ENCODE measurements around the gene ZNF692.

The ZNF692 gene

GRCh38 chr1:248852481-248853405 lies 6.1 kb downstream of the ZNF692 start:
- TF ChIP-seq CREB1 (IDR thresholded peaks at IDR 0.05; ENCODE audit: low read depth) = no peak
- no peak for TF ChIP-seq EP300 (IDR thresholded peaks at IDR 0.05; ENCODE audit: borderline replicate concordance)
- TF ChIP-seq, protein P1, sequence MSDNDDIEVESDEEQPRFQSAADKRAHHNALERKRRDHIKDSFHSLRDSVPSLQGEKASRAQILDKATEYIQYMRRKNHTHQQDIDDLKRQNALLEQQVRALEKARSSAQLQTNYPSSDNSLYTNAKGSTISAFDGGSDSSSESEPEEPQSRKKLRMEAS (IDR thresholded peaks at IDR 0.05) = no peak
- no peak for TF ChIP-seq RAD21 (IDR thresholded peaks at IDR 0.05; ENCODE audit: low read depth)
- TF ChIP-seq NFIC (IDR thresholded peaks at IDR 0.05) = no peak
- TF ChIP-seq TAF1 (IDR thresholded peaks at IDR 0.05; ENCODE audit: low read depth) = no peak
- TF ChIP-seq USF1 (IDR thresholded peaks at IDR 0.05) = no peak
- no peak for TF ChIP-seq TCF12 (IDR thresholded peaks at IDR 0.05; ENCODE audit: low read depth)
- TF ChIP-seq EGR1 (IDR thresholded peaks at IDR 0.05) = no peak
- no peak for TF ChIP-seq CEBPB (IDR thresholded peaks at IDR 0.05)
- no peak for TF ChIP-seq YY1 (IDR thresholded peaks at IDR 0.05; ENCODE audit: low read depth)
- no peak for TF ChIP-seq FOXM1 (IDR thresholded peaks at IDR 0.05; ENCODE audit: borderline replicate concordance, low read depth)
- TF ChIP-seq TEAD4 (IDR thresholded peaks at IDR 0.05) = no peak
- TF ChIP-seq ZBTB7A (IDR thresholded peaks at IDR 0.05; ENCODE audit: low read depth) = no peak
- TF ChIP-seq REST (IDR thresholded peaks at IDR 0.05; ENCODE audit: low read depth) = no peak

- TF ChIP-seq EGR1 (IDR thresholded peaks at IDR 0.05) (no peak), CREB1 (IDR thresholded peaks at IDR 0.05; ENCODE audit: low read depth) (no peak), TEAD4 (IDR thresholded peaks at IDR 0.05) (no peak), REST (IDR thresholded peaks at IDR 0.05; ENCODE audit: low read depth) (no peak), EP300 (IDR thresholded peaks at IDR 0.05; ENCODE audit: borderline replicate concordance) (no peak), USF1 (IDR thresholded peaks at IDR 0.05) (no peak), TCF12 (IDR thresholded peaks at IDR 0.05; ENCODE audit: low read depth) (no peak), YY1 (IDR thresholded peaks at IDR 0.05; ENCODE audit: low read depth) (no peak), TAF1 (IDR thresholded peaks at IDR 0.05; ENCODE audit: low read depth) (no peak)
These were observed 7.5 kb downstream of the ZNF692 start for GRCh38 chr1:248851390-248851789.

DNA sequence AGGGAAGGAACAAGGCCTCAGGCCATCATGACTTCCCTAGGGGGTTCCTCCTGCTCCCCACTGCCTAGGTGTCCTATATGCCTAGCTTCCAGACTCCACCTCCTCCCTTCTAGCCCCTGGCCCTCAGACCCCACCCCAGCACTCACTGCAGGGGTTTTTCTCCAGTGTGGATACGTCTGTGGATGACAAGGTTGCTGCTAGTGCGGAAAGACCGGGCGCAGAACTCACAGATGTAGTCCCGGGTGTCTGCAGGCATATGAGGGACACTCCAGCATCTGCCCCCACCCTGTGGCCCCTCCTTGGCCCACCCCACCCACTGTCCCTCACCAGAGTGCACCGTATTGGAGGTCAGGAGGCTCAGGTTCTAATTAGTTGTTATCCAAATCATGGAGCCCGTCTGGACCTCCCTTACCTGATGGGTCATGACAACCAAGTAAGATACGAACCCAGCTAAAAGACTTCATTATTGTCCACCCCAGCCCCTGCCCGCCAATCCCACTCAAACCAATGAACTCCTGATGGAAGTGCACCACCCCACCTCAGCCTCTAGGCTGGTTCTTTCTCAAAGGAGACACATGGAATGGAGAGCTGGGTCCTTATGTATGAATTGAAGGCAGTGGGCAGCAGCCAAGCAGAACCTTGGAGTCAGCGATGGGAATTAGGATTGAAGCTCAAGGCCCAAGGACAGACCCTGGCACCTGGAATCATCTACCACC lies 8.2 kb downstream of the ZNF692 start:
- TF ChIP-seq TAF1 (IDR thresholded peaks at IDR 0.05; ENCODE audit: low read depth) (0 out of 2 replicates have a peak, but pooled peaks have one; percentile 14), TCF12 (IDR thresholded peaks at IDR 0.05; ENCODE audit: low read depth) (no peak), CREB1 (IDR thresholded peaks at IDR 0.05; ENCODE audit: low read depth) (no peak)

DNA sequence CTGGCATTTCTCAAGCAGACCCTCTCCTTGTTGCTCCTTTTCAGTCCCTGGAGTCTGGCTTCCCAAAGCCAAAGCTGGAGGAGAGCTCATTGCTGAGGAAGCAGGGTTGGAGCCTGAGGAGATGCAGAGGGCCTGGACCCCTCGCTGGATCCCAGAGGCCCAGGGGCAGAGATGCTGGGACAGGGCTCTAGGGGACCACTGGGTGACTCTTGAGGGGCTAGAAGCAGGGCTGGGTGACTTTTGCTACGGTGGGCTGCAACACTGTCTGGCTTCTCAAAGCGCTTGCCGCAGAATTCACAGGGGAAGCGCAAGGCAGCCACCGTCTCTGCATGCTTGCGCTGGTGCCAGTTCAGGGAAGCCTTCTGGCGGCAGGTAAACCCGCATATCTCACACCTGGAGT lies 8.8 kb downstream of the ZNF692 start:
- no peak for TF ChIP-seq NFIC (IDR thresholded peaks at IDR 0.05)
- no peak for TF ChIP-seq REST (IDR thresholded peaks at IDR 0.05; ENCODE audit: low read depth)
- TF ChIP-seq TAF1 (IDR thresholded peaks at IDR 0.05; ENCODE audit: low read depth) = no peak
- no peak for TF ChIP-seq CREB1 (IDR thresholded peaks at IDR 0.05; ENCODE audit: low read depth)
- no peak for TF ChIP-seq YY1 (IDR thresholded peaks at IDR 0.05; ENCODE audit: low read depth)
- TF ChIP-seq TCF12 (IDR thresholded peaks at IDR 0.05; ENCODE audit: low read depth) = no peak
- no peak for TF ChIP-seq ZBTB7A (IDR thresholded peaks at IDR 0.05; ENCODE audit: low read depth)
- no peak for TF ChIP-seq EGR1 (IDR thresholded peaks at IDR 0.05)
- TF ChIP-seq FOXM1 (IDR thresholded peaks at IDR 0.05; ENCODE audit: borderline replicate concordance, low read depth) = no peak
- TF ChIP-seq USF1 (IDR thresholded peaks at IDR 0.05) = no peak
- TF ChIP-seq EP300 (IDR thresholded peaks at IDR 0.05; ENCODE audit: borderline replicate concordance) = no peak
- TF ChIP-seq, protein P1 (IDR thresholded peaks at IDR 0.05) = no peak
- TF ChIP-seq CEBPB (IDR thresholded peaks at IDR 0.05) = no peak
- TF ChIP-seq RAD21 (IDR thresholded peaks at IDR 0.05; ENCODE audit: low read depth) = no peak
- no peak for TF ChIP-seq TEAD4 (IDR thresholded peaks at IDR 0.05)

Data from Ishikawa (cell line).